Thoracic aorta (tissue), 2 donors: ENCODE data around the gene C1QTNF5. TPM values are rescaled to one million over a fixed set of nuclear protein-coding genes. Genes with fewer than 3 reads are reported as not detected.

Experiments used
- ATAC-seq: fragments of 150-250 bp; one replicate; pipeline ENCODE4 v1.8.0; 2017; ENCODE audit warnings: low read depth; ENCODE audit not compliant: insufficient number of reproducible peaks, low FRiP score
- DNase-seq: peaks from one replicate; pipeline ENCODE4 v3.0.0-alpha.2; 2020; ENCODE audit warnings: low spot score
- H3K27ac ChIP-seq, 2 donors: fragments of 200-600 bp; sonication (generic); 1 replicate in 1 of 2; 2 replicates in 1 of 2; pipeline ENCODE4 v1.5.1; 2016; ENCODE audit warnings: mild to moderate bottlenecking in 2 of 2, moderate library complexity in 2 of 2
- H3K27me3 ChIP-seq: fragments of 200-600 bp; sonication (generic); replicated peaks from 2 replicates; pipeline ENCODE4 v1.6.0; 2016; ENCODE audit warnings: mild to moderate bottlenecking; ENCODE audit not compliant: insufficient read depth
- H3K36me3 ChIP-seq: fragments of 200-600 bp; sonication (generic); one replicate; pipeline ENCODE4 v1.5.1; 2016
- H3K4me1 ChIP-seq, 2 donors: fragments of 200-600 bp; sonication (generic); 1 replicate in 1 of 2; 2 replicates in 1 of 2; pipeline versions ENCODE4 v1.5.1 to v1.6.0; 2016; ENCODE audit warnings: low read depth in 2 of 2, mild to moderate bottlenecking in 1 of 2; ENCODE audit not compliant: control insufficient read depth in 1 of 2
- H3K4me3 ChIP-seq: fragments of 200-600 bp; sonication (generic); 2 replicates; pipeline ENCODE4 v1.5.1; 2016; ENCODE audit warnings: mild to moderate bottlenecking
- H3K9me3 ChIP-seq: fragments of 200-600 bp; sonication (generic); 2 replicates; pipeline ENCODE4 v1.5.1; 2016
- CTCF ChIP-seq: fragments of 200-600 bp; sonication (generic); IDR thresholded peaks from one replicate; pipeline ENCODE4 v1.5.1; 2019; ENCODE audit warnings: antibody characterized with exemption
- total RNA-seq, 2 donors: library from RNA; depleted of rRNA; stranded (reverse); fragments of >200 nt; gene quantifications; one replicate each; pipeline versions ENCODE4 v1.1.0 to v1.2.3, GENCODE V29; 2016

C1QTNF5 gene
- total RNA-seq, 2 donors from 2014 or later: 53.2 to 98.2 TPM

- H3K36me3 ChIP-seq: peaks cover 11% of the 10 kb centered on the region
- no peak overlapping the region for H3K27ac ChIP-seq
- H3K4me1 ChIP-seq: peaks cover 4 to 39% of the 10 kb centered on the region in 2 donors
- DNase-seq (no peak), ATAC-seq (no peak)
- H3K27me3 ChIP-seq: no peaks in the 10 kb centered on the region
- no peak for TF ChIP-seq CTCF
- H3K4me3 ChIP-seq: no peak overlapping the region
- H3K9me3 ChIP-seq: no peaks in the 10 kb centered on the region
Measured at GRCh38 chr11:119300198-119300964, 40.3 kb downstream of the C1QTNF5 start.

GRCh38 chr11:119299416-119299815, 41.3 kb downstream of the C1QTNF5 start:
- no peak for DNase-seq
- TF ChIP-seq CTCF: no peak
- H3K36me3 ChIP-seq: peaks cover 11% of the 10 kb centered on the region
- H3K4me3 ChIP-seq: no peak overlapping the region
- no peak overlapping the region for H3K27ac ChIP-seq
- ATAC-seq: no peak
- H3K9me3 ChIP-seq: no peaks in the 10 kb centered on the region
- H3K4me1 ChIP-seq: peaks cover 4 to 32% of the 10 kb centered on the region in 2 donors
- H3K27me3 ChIP-seq: no peaks in the 10 kb centered on the region

- Histone ChIP-seq H3K27ac (peak overlapping the region in 1 of 2 donors; percentile 41), H3K27me3 (no peaks in the 10 kb centered on the region), H3K9me3 (no peaks in the 10 kb centered on the region), H3K36me3 (peaks cover 11% of the 10 kb centered on the region), H3K4me3 (no peak overlapping the region), H3K4me1 (peaks cover 4 to 32% of the 10 kb centered on the region in 2 donors)
- DNase-seq: no peak
- TF ChIP-seq CTCF: no peak
- no peak for ATAC-seq
Measured at GRCh38 chr11:119298726-119299125, 42.0 kb downstream of the C1QTNF5 start.

- H3K9me3 ChIP-seq: no peaks in the 10 kb centered on the region
- ATAC-seq (no peak), DNase-seq (no peak)
- no peak for TF ChIP-seq CTCF
- peak overlapping the region in 1 of 2 donors; percentile 41 for H3K27ac ChIP-seq
- peaks cover 11% of the 10 kb centered on the region for H3K36me3 ChIP-seq
- H3K27me3 ChIP-seq: no peaks in the 10 kb centered on the region
- peaks cover 4 to 32% of the 10 kb centered on the region in 2 donors for H3K4me1 ChIP-seq
- H3K4me3 ChIP-seq: no peak overlapping the region
Measured at GRCh38 chr11:119297938-119298337, 42.7 kb downstream of the C1QTNF5 start.

GRCh38 chr11:119295178-119295577, 45.5 kb downstream of the C1QTNF5 start:
- no peak overlapping the region for H3K4me3 ChIP-seq
- no peak overlapping the region for H3K27ac ChIP-seq
- no peak for TF ChIP-seq CTCF
- H3K36me3 ChIP-seq: peaks cover 17% of the 10 kb centered on the region
- no peak for ATAC-seq
- H3K27me3 ChIP-seq: no peaks in the 10 kb centered on the region
- H3K4me1 ChIP-seq: peaks cover 4 to 23% of the 10 kb centered on the region in 2 donors
- no peaks in the 10 kb centered on the region for H3K9me3 ChIP-seq
- DNase-seq: no peak
